Uterus (tissue), 2 donors: ENCODE measurements around the gene TTC3.

Experiments used
- CTCF ChIP-seq, 4 experiments: fragments of 200-600 bp in 2 of 4; fragments of 450-650 bp in 2 of 4; sonication (generic) in 2 of 4; IDR thresholded peaks; one replicate each; pipeline ENCODE4 v1.5.1; 2016 to 2019; ENCODE audit warnings: antibody characterized with exemption in 4 of 4, mild to moderate bottlenecking in 2 of 4, moderate library complexity in 1 of 4
- POLR2A ChIP-seq, 2 donors: fragments of 450-650 bp; IDR thresholded peaks; one replicate each; pipeline ENCODE4 v1.6.1; 2016; ENCODE audit warnings: antibody characterized with exemption in 2 of 2, mild to moderate bottlenecking in 1 of 2, moderate library complexity in 1 of 2

- TF ChIP-seq CTCF (IDR thresholded peaks at IDR 0.05) (no peak), POLR2A (IDR thresholded peaks at IDR 0.05) (no peak)
These were observed 12.8 kb upstream of the TTC3 start for GRCh38 chr21:37060296-37060695.
